Nephron progenitor cell (in vitro differentiated cells): ENCODE measurements around the gene TRIM2.

Source experiments
- DNase-seq: peaks from one replicate; pipeline ENCODE4 v3.0.0; 2021
- H3K27ac Mint-ChIP-seq: 2 replicates; pipeline ENCODE4 v1.8.0; 2021; ENCODE audit warnings: mild to moderate bottlenecking, moderate library complexity, mixed read lengths
- H3K27me3 Mint-ChIP-seq: 2 replicates; pipeline ENCODE4 v1.8.0; 2021; ENCODE audit warnings: mild to moderate bottlenecking, low read depth, mixed read lengths; ENCODE audit not compliant: poor library complexity
- H3K36me3 Mint-ChIP-seq: 2 replicates; pipeline ENCODE4 v1.8.0; 2021; ENCODE audit warnings: low read depth, mixed read lengths
- H3K4me1 Mint-ChIP-seq: 2 replicates; pipeline ENCODE4 v1.8.0; 2021; ENCODE audit warnings: mixed read lengths
- H3K4me3 Mint-ChIP-seq: 2 replicates; pipeline ENCODE4 v1.8.0; 2021; ENCODE audit warnings: mild to moderate bottlenecking, moderate library complexity, mixed read lengths
- H3K9me3 Mint-ChIP-seq: 2 replicates; pipeline ENCODE4 v1.8.0; 2021; ENCODE audit warnings: mild to moderate bottlenecking, moderate library complexity, mixed read lengths
- CTCF ChIP-seq: fragments of 200-600 bp; sonication (generic); IDR thresholded peaks from 2 replicates; pipeline ENCODE4 v1.5.0; 2021; ENCODE audit warnings: antibody characterized with exemption

The TRIM2 gene

GRCh38 chr4:153291562-153291961, 87.3 kb downstream of the TRIM2 start:
- no peak overlapping the region for H3K4me3 Mint-ChIP-seq
- peaks cover 90% of the 10 kb centered on the region for H3K36me3 Mint-ChIP-seq
- no peak for DNase-seq
- H3K27ac Mint-ChIP-seq: no peak overlapping the region
- no peaks in the 10 kb centered on the region for H3K27me3 Mint-ChIP-seq
- H3K9me3 Mint-ChIP-seq: peaks cover 40% of the 10 kb centered on the region
- H3K4me1 Mint-ChIP-seq: peaks cover 13% of the 10 kb centered on the region
- TF ChIP-seq CTCF: no peak

GRCh38 chr4:153292897-153293741, 88.9 kb downstream of the TRIM2 start:
- peaks cover 25% of the 10 kb centered on the region for H3K4me1 Mint-ChIP-seq
- peaks cover 90% of the 10 kb centered on the region for H3K36me3 Mint-ChIP-seq
- peak overlapping the region; percentile 94 for H3K27ac Mint-ChIP-seq
- H3K27me3 Mint-ChIP-seq: no peaks in the 10 kb centered on the region
- TF ChIP-seq CTCF: no peak
- no peak for DNase-seq
- H3K4me3 Mint-ChIP-seq: no peak overlapping the region
- peaks cover 27% of the 10 kb centered on the region for H3K9me3 Mint-ChIP-seq

GRCh38 chr4:153293742-153294057, 89.5 kb downstream of the TRIM2 start:
- H3K9me3 Mint-ChIP-seq: peaks cover 22% of the 10 kb centered on the region
- H3K4me3 Mint-ChIP-seq: no peak overlapping the region
- H3K27ac Mint-ChIP-seq: no peak overlapping the region
- H3K4me1 Mint-ChIP-seq: peaks cover 25% of the 10 kb centered on the region
- DNase-seq: no peak
- no peaks in the 10 kb centered on the region for H3K27me3 Mint-ChIP-seq
- TF ChIP-seq CTCF: no peak
- peaks cover 90% of the 10 kb centered on the region for H3K36me3 Mint-ChIP-seq

GRCh38 chr4:153294631-153295030, 90.4 kb downstream of the TRIM2 start:
- Mint-ChIP-seq H3K36me3 (peaks cover 90% of the 10 kb centered on the region), H3K4me1 (peaks cover 25% of the 10 kb centered on the region), H3K9me3 (peaks cover 22% of the 10 kb centered on the region), H3K27ac (peak overlapping the region; percentile 19), H3K27me3 (no peaks in the 10 kb centered on the region), H3K4me3 (no peak overlapping the region)
- DNase-seq: no peak
- TF ChIP-seq CTCF: no peak

- Mint-ChIP-seq H3K36me3 (peaks cover 92% of the 10 kb centered on the region), H3K9me3 (peaks cover 27% of the 10 kb centered on the region), H3K27ac (peak overlapping the region; percentile 93), H3K27me3 (peaks cover 2% of the 10 kb centered on the region), H3K4me3 (no peak overlapping the region), H3K4me1 (peaks cover 25% of the 10 kb centered on the region)
- no peak for TF ChIP-seq CTCF
- no peak for DNase-seq
Observed at GRCh38 chr4:153295131-153295755, 91.0 kb downstream of the TRIM2 start.
